NCI-H1436 (cell line): ENCODE results near the gene XPO4.

Source experiments
- DNase-seq: peaks from one replicate; lab custom pipeline; 2025; lab: John Stamatoyannopoulos, UW

XPO4 gene

DNA sequence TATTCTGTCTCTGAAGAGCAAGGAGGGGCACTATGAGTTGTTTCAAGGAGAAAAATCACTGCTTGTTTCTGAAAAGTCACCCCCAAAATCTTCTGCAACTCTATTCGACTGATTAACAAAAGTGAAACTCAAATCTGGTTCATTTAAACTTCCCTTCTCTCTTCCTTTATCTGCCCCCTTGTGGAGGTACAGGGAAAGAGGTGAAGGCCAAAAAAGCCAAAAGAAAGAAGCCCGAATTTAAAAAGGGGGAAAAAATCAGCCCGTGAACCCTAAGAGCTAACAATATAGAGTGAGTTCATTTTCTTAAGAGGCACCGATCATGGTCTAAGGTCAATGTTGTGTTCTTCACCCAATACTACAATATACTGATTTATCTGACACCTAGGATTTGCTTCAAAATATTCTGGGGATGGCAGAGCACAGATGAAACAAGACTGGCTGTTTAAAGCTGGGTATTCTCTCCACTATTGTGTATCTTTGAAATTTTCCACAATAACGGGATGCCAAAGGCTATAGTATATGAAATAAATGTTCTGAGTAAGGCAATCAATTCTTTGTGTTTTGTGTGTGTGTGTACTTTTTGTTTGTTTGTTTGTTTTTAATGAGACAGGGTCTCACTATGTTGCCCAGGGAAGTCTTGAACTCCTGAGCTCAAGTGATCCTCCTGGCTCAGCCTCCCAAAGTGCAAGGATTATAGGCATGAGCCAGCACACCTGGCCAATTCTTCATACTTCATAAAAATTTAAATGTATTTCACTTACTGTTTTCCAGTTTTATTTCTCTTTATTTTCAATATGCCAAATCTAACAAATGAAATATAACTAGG lies 73.8 kb downstream of the XPO4 start:
- DNase-seq: no peak

DNA sequence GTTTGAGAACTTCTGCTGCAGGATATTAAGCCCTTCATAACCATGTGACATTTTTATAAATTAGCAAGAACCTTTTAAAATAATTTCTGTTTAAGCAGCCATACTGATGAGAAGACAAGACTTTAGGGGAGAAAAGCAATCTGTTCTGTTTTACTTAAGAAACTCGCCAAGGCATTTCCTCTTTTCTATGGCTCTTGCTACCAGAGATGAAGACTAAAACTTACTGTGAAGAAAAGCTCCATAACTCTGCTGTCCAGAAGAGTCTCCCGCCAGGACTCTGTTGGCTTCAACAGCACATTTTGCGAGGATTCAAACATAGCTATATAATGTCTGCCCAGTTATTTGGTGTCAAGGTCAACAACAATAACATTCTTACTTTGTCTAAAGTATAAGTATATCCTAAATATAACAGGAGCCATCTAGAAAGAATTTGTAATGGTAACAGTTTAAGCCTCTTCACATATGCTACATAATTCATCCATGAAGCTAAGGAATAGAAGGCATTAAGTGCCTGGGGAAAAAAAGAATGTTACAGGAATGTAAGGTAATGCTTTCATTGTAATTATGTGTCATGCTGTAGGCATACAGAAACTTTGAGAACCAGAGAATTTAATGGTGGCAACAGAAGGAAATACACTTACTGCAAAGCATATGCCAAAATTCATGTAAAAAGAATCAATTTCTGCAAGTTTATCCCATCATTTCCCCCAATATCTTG lies 75.5 kb downstream of the XPO4 start:
- no peak for DNase-seq

DNA sequence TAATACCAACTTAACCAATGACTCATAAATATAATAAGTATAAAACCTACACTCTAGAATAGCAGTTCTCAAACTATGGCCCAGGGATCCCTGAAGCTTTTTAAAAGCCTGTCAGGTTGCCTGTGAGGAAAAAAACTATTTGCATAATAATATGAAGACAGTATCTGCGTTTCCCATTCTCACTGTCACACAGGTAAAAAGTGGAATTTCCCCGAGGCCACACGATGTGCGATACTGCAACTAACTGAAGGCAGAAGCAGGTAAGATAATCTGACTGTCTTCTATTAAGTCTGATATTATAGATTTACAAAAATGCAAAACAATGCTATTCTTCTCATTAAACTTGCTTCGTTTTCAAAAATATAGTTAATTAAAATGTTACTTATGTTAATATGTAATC lies 76.2 kb downstream of the XPO4 start:
- DNase-seq: no peak

DNA sequence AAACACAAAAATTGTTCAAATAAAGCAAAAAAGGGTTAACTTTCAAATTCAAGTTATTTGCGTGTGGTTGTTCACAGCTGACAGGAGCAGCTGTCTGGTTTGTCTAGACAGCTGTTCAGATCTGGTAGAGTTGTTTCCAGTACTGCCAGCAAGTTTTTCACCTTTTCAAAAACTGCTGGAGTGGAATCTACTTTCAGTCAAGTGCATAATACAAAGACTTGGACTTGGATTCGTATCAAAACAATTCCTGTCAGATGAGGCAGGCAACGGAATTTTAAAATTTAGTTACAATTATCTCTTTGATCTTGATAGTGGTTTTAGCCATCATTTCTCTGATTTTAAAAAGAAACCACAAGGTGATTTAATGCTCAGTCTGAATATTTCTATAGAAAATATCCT lies 77.1 kb downstream of the XPO4 start:
- DNase-seq: no peak

DNA sequence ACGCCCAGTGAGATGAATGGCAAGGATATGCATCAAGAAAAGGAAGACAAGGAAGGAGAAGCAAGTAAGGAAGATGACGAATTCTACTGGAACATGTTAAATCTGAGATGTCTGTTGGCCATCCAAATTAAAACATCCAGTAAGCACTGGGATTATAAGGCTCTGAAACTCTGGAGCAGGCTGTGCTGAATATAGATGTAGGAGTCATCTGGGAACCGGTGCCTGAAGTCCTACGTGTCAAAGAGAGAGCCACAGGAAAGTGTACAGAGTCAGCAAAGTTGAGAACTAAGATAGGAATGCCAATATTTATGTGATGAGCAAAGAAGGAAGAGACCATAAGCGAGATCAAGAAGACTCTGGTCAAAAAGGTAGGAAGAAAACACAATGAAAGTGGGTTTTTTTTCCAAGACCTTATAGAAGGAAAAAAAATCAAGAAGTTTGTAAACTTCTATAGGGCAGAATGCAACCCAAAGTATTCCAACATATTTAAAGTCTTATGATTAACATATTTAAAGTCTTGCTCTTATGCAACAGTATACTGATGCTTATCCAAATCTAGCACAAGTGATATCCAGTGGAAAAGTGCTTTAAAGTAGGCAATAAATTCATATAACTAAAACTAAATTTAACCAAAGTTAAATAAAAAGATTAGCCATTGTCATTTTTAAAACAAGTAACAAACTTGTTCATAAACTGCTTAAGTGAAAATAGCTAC lies 77.6 kb downstream of the XPO4 start:
- DNase-seq: no peak

DNA sequence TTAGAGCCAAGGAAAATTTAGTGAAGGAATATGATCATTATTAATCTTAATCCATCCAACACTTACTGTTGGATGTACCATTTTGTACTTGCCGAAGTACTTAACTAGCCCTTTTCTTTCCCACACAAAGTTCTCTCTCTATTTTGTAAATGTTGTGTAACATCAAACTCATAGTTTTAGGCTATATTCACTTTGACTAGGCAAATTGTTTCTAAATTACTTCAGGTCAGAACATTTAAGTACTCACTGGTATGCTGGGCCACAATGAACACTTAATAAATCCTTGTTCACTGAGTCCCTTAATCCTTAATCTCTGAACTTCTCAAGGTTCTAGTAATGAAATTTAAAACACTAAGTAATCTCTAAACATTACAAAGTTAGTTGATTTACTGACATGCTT lies 79.5 kb downstream of the XPO4 start:
- no peak for DNase-seq

- no peak for DNase-seq
Measured at GRCh38 chr13:20822406-20822805, 80.1 kb downstream of the XPO4 start.

DNA sequence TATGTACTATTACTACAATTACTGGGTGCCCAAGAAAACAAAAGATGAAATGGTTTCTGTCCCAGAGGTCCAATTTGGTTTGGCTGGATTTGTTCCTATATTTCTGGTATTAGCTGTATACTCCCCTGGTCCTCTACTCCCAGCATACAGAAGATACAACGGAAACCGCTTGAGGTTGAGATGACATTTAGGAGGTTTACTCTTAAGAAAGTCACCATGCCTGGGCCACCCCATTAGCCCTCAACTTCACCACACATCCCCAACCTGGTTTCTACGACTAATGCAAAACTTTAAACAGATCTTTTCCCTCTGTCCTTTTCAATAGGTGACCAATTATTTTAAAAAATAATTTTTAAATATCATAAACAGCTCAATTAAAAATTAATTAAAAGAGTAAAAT lies 82.8 kb downstream of the XPO4 start:
- no peak for DNase-seq

DNA sequence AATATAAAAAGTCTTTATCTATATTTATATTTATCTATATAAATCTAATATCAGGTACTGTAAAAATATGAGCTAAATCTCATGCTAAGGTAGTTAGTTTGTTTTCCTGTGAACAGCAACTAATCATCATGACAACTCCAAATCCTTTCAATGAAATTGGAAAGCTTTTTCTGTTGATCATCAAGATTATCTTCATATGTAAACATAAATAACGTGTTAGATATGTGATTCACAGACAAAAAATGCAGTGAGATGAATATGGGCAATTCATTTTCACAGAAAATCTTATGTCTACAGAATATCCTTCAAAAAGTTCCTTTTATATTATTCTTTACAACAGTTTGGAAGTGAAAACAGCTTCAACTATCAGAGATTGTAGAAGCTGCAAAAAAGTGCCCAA lies 87.1 kb downstream of the XPO4 start:
- DNase-seq: no peak

DNA sequence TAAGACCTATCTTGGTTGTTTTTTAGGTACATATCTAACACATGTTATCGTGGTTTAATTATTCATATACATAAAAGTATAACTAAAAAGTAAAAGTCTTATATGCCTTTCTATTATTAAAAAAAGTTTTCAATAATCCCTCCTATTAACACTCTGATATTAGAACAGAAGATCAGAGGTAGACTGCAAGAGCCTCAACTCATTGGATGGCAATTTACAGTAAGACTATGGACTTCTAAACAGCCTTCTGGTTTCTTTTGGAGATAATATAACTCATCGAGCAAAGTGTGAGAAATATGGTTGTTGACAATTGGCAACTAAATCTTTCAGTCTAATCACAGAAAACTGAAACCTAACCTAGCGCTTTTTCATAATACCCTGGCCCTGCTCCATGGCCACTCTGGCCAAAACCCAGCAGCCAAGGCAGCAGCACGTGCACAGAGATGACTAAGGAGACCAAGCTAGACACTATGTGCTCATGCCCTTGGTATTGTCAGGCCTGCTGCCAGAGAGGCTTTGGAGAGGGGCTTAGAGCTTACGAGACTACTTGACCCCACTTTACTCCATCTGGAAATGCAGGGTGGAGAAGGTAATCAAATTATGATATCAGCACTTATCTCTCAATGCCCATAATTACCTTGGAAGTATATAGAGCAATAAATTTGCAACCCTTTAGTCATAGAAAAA lies 88.2 kb downstream of the XPO4 start:
- DNase-seq: no peak

DNA sequence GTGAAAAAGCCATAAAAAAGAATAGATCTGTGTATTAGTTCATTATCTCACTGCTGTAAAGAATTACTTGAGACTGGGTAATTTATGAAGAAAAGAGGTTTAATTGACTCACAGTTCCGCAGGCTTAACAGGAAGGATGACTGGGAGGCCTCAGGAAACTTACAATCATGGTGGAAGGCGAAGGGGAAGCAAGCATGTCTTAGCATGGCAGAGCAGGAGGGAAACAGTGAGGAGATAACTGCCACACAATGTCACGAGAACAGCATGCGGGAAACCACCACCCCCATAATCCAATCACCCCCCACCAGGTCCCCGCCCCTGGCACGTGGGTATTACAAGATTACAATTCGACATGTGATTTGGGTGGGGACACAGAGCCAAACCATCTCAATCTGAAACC lies 89.7 kb downstream of the XPO4 start:
- no peak for DNase-seq

GRCh38 chr13:20810808-20811207 lies 91.7 kb downstream of the XPO4 start:
- DNase-seq: no peak

GRCh38 chr13:20808874-20809273 lies 93.7 kb downstream of the XPO4 start:
- no peak for DNase-seq

GRCh38 chr13:20803180-20803965 lies 99.2 kb downstream of the XPO4 start:
- no peak for DNase-seq

DNA sequence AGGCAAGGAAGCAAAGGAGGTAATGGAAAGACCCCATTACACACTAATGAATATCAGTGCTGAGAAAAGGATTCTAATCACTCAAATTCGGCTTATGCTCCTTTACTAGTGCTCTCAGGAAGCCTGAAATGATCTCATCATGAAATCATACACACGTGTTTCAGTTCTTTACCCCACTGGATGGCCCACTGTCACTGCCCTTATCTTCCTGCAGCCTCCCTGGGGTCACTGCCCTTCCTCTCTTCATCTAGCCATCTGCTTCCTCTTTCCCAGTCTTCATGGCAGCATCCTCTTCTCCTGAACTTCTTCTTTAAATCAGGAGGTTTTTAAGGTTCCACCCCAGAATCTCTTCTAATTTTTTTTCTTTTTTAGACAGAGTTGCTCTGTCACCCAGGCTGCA lies 100.8 kb downstream of the XPO4 start:
- DNase-seq: no peak

- no peak for DNase-seq
Measured at GRCh38 chr13:20799726-20800416, 102.7 kb downstream of the XPO4 start.

- no peak for DNase-seq
Measured at GRCh38 chr13:20798027-20798426, 104.5 kb downstream of the XPO4 start.

DNA sequence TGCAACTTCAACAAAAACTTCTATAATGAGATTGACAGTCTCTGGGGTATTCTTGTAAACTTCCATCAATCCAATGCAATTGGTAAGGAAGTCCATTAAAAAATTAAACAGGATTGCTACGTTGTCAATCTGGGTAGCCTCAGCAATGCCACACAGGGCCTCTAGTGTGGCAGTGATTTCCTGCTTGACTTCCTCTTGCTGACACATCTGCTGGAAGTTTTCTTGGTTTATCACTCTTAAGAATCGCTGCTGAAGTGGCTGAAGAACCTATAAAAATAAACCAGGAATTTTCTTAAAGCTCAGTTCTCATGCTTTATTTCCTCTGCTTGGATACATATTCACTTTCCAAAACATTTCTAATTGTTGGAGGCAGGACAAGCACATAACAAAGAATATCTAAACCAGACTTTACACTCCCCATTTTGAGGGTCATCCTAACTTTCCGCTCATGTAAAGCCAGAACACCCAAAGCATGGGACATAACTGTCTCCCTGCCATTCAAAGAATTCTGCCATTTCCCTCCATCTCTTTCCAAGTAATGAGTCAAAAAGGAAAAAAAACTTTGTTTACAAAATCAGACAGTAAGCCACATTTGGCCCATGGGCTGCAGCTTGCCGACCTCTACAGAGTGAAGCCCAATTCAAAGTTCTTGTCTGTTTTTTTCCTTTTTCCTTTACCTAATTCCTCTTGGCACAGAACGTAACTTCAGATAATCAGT lies 105.6 kb downstream of the XPO4 start:
- DNase-seq: no peak

DNA sequence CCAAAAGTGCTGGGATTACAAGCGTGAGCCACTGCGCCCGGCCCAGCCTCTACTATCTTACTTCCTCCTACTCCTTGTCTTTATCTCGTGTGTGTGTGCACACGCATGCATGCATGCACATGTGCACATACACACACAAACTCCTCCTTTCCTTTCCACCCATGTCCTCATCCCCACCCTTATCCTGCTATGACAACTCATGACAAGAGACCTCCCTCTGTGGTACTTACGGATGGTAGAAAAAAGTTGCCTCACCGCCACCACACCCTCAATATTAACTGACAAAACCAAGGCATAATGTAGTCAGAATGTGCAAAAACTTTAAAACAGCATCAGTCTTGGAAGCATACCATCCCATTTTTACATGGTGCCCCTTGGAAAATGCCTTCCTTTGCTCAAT lies 112.9 kb downstream of the XPO4 start:
- DNase-seq: no peak

- no peak for DNase-seq
Measured at GRCh38 chr13:20788312-20788711, 114.2 kb downstream of the XPO4 start.
